GM21717 (cell line): ENCODE measurements around the gene INSIG1.

Source experiments
- ATAC-seq: cut with Tn5 transposase; IDR thresholded peaks from one replicate; pipeline ENCODE4 v1.9.1; 2021; ENCODE audit warnings: mild to moderate bottlenecking, moderate library complexity; ENCODE audit not compliant: unreplicated experiment

Gene INSIG1

GRCh38 chr7:155344618-155345433, 47.1 kb downstream of the INSIG1 start:
- ATAC-seq = peak; percentile 84

DNA sequence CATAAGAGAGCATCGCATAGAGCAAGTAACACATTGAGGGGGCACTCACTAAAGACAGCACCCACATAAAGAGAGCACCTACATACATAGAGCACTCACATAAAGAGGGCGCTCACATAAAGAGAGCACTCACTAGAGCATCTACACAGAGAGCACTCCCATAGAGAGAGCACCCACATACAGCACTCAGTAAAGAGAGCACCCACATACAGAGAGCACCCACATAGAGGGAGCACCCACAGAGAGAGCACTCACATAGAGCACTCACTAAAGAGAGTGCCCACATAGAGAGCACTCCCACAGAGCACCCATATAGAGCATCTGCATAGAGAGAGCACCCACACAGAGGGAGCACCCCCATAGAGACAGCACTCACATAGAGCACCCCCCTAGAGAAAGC, 47.8 kb downstream of the INSIG1 start:
- ATAC-seq = no peak

- no peak for ATAC-seq
Measured at GRCh38 chr7:155346285-155346684, 48.6 kb downstream of the INSIG1 start.

GRCh38 chr7:155348806-155349205, 51.1 kb downstream of the INSIG1 start:
- no peak for ATAC-seq

- ATAC-seq = no peak
Measured at GRCh38 chr7:155349601-155350331, 52.1 kb downstream of the INSIG1 start.

DNA sequence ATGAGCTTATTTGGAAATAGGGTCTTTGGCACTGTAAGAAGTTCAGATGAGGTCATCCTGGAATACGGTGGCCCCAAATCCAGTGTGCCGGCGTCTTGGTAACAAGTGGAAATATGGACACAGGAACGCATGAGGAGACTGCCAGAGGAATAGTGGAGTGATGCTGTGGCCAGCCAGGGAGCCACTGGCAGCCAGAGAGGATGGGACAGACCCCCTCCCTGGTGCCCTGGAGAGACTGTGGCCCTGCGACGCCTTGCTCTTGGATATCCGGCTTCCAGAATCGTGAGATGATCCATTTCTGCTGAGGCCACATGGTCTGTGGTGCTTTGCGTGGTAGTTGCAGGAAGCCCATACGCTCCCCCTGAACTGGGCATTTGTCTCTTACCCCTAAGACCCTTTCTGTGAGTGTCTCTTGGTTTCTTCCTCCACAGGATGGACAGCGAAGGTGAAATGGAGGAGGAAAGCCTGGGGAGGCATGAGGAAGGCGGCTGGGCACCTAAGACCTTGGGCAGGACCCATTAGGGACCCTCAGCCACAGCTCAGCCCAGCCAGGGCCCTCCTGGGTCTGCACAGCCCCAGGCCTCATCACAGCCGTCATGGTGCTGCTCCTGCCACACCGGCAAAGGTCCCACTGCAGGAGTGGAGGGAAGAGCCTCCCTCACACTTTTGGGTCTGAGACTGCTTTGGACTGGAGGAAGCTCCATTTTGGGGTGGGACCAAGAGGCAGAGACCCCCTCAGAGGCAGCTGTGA, 53.6 kb downstream of the INSIG1 start:
- no peak for ATAC-seq

DNA sequence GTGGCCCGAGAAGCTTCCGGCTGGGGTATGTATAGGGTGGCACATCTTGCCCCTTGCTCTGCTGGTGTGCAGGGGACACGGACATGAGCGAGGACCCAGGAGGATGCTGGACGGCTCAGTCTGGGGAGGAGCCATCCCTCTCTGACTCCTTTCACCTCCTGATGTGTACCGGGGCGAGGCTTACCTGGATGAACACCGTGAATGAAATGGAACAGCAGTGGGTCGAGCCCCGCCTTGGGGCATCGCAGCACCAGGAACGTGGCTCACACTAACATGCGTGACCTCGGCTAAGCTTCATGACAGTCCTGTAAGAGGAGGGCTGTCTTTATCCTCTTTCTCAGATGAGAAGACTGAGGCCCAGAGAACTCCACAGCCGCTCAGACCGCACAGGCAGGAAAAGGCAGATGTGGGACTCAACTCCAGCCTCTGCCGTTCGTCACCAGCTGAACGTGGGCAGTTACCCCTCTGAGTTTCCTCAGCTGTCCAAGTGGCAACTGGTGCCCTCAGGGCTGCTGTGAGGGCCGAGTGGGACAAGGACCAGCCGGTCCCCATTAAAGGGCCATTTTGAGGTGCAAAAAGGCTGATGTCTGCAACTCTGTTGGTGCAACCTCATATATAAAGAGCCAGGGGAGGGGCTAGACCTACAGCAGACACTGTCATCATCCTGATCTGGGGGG, 54.5 kb downstream of the INSIG1 start:
- no peak for ATAC-seq

GRCh38 chr7:155352753-155353115, 55.1 kb downstream of the INSIG1 start:
- ATAC-seq = no peak

GRCh38 chr7:155353256-155353897, 55.7 kb downstream of the INSIG1 start:
- ATAC-seq = no peak

DNA sequence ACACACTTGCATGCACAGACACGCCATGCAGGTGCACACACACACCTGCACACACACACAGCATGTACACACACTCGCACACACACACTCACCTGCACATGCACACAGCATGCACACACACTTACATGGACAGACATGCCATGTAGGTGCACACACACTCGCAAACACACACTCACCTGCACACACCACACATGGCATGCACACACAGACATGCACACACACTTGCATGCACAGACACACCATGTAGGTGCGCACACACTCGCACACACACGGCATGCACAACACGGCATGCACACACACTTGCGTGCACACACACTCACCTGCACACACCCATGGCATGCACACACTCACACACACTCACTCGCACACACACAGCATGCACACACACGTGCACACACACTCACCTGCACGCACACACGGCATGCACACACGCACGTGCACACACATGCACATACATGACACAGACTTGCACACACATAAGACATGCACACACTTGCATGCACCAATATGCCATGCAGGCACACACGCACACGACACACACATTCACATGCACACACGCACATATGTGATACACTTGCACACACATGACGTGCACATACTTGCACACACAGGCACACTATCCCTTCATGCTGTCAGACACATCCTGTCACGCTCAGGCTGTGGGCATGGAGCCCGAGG, 56.8 kb downstream of the INSIG1 start:
- no peak for ATAC-seq

DNA sequence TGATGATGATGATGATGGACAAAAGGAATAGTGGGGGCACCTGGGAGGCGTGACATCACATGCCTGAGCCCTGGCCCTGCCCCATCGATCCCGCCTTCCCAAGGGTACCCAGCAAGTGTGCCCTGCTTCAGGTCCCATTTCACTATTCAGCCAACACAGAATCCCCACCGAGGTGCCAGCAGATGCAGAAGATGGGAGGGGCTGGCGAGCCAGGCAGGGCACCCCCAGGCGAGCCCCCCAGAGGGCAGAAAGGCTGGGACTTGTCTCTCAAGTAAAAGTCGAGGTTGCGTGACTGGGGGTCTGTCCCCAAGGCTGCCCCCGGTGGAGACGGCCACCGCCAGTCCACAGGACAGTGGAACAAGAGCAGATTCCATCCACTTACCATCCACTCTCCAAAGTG, 57.5 kb downstream of the INSIG1 start:
- no peak for ATAC-seq

GRCh38 chr7:155355745-155356144, 58.1 kb downstream of the INSIG1 start:
- ATAC-seq = no peak

DNA sequence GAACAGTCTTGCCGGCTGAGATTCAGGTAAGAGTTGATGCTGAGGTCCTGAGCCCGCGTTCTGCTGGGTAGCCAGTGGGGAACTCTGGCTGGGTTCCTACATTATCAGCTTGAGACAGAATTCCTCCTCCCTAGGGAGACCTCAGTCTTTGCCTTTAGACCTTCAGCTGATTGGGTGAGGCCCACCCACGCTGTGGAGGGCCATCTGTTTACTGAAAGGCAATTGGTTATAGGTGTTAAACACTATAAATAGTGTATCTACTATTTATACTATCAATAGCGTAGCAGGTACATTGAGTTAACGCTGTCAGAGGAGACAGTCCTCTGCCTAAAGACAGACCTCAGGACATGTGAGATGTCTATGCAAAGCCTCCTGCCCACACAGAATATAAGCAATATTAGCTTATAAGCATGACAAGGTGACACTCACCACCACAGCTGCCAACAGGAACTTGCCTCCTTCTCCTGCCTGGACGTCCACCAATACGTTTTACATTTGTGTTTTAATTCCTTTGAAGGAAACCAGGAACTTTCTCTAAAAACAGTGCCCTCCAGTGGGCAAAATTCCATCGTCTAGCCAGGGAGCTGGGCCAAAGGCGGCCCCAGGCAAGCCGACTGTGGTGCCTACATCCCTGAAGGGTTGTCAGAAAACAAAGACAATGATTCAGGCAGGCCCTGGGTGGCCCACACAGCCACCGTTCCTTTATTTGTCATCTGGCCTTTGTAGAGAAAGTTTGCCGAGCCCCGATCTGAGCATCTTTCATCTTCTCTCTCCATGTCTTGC, 58.8 kb downstream of the INSIG1 start:
- no peak for ATAC-seq

- no peak for ATAC-seq
Measured at GRCh38 chr7:155357573-155358041, 59.9 kb downstream of the INSIG1 start.

DNA sequence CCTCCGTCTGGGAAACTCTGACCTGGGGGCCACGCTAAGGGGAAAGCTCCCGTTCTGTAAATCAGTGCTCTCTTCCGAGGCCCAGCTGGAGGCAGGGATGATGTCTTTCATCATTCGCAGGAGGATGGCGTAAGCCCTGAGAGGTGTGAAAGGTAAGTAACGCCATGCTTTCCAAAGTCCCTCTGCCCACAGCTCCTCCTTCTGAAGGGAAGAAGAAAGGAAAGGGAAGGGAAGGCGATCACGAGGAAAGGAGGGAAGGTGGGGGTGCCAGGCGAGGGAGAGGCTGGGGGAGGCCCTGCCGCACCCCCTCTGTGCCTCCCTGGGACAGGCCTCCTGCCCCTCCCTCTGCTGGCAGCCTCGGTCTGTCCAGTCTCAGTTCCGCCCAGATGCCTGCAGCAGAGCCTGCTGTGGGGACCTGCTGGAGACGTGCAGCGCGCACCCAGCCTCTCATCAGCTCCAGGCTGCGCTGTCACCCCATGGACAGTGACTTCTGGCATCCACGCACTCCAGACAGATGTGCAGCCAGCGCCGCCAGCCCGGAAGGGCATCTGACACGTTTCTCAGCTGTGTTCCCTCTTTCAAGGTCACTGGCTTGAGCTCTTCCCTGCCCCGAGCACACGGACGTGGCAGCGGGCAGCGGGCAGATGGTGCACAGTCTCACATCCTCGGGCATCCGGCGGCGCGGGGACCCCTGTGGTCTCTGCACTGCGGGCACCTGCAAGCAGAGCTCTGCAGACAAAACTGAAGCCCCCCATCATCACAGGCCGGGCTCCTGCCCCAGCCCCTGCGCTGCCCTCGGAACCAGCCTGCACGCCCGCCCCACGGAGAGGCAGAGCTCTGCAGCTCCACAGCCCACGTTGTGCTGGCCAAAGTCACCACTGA, 60.6 kb downstream of the INSIG1 start:
- no peak for ATAC-seq

- no peak for ATAC-seq
Measured at GRCh38 chr7:155358948-155359712, 61.5 kb downstream of the INSIG1 start.
